GM23338 (cell line): ENCODE measurements around the gene EFCC1.

Experiments
- EZH2 ChIP-seq: fragments of 200-600 bp; sonication (generic); IDR thresholded peaks from one replicate; pipeline ENCODE4 v1.8.0; 2017; ENCODE audit warnings: antibody characterized with exemption, mild to moderate bottlenecking, low read depth; ENCODE audit not compliant: unreplicated experiment
- TF ChIP-seq, protein P1 (sequence below), 2 experiments: fragments of 200-600 bp in 1 of 2; sonication (generic) in 1 of 2; conservative IDR thresholded peaks; 2 replicates each; pipeline versions ENCODE4 v1.5.1 to v1.6.1; 2016 to 2017; ENCODE audit warnings: antibody characterized with exemption in 2 of 2, low read depth in 2 of 2, mild to moderate bottlenecking in 2 of 2, moderate library complexity in 1 of 2

DNA sequence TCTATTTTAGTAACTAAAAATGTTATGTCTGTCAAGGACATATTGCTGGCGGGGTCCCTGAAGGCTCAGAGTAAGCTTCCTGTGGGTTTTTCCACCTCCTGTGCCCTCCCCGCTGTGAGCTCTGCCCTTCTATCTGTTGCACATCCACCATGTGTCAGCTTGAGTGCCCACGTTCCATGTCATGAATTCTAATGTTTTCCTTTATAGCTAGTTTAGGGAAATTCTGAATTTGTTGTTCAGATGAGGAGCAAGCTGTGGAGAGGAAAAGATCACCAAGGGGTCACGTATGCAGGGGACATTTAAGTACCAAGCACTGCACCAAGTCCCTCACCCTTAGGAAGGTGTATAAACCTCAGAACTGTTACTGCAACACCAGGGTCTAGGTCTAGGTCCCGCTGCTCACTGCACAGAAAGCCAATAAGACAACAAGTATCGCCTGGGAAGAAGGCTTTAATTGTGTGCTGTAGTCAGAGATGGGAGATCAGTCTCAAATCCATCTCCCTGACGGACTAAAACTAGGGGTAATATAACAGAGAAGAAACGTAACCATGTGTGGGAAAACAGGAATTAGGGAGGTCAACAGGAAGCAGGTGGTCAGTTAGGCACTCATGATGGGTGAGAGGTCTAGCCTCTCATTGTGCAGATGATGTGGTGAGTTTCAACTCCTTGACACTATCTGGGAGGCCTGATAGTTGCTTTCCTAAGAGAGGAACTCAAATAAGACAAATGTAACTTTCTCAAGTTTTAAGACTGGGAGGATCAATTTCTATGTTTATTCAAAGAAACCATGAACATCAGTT, 69.2 kb downstream of the EFCC1 start:
- TF ChIP-seq, protein P1, sequence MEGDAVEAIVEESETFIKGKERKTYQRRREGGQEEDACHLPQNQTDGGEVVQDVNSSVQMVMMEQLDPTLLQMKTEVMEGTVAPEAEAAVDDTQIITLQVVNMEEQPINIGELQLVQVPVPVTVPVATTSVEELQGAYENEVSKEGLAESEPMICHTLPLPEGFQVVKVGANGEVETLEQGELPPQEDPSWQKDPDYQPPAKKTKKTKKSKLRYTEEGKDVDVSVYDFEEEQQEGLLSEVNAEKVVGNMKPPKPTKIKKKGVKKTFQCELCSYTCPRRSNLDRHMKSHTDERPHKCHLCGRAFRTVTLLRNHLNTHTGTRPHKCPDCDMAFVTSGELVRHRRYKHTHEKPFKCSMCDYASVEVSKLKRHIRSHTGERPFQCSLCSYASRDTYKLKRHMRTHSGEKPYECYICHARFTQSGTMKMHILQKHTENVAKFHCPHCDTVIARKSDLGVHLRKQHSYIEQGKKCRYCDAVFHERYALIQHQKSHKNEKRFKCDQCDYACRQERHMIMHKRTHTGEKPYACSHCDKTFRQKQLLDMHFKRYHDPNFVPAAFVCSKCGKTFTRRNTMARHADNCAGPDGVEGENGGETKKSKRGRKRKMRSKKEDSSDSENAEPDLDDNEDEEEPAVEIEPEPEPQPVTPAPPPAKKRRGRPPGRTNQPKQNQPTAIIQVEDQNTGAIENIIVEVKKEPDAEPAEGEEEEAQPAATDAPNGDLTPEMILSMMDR (conservative IDR thresholded peaks at IDR 0.05; ENCODE audit: low read depth in 2 of 2): no peak
- TF ChIP-seq EZH2: no peak
